ENCODE measurements around the gene ENTPD1.
"Not testable (repeated sequence)": the region's sequence is repeated elsewhere in the genome, so short reads cannot be mapped to it uniquely, and the experiment has no call there.

The ENTPD1 gene

GRCh38 chr10:95793401-95794045 is 37.6 kb downstream of the ENTPD1 start:
- H3K4me3 ChIP-seq (replicated peaks; ENCODE audit: low read depth, low read length), result no peak overlapping the region
- TF ChIP-seq, protein P1, sequence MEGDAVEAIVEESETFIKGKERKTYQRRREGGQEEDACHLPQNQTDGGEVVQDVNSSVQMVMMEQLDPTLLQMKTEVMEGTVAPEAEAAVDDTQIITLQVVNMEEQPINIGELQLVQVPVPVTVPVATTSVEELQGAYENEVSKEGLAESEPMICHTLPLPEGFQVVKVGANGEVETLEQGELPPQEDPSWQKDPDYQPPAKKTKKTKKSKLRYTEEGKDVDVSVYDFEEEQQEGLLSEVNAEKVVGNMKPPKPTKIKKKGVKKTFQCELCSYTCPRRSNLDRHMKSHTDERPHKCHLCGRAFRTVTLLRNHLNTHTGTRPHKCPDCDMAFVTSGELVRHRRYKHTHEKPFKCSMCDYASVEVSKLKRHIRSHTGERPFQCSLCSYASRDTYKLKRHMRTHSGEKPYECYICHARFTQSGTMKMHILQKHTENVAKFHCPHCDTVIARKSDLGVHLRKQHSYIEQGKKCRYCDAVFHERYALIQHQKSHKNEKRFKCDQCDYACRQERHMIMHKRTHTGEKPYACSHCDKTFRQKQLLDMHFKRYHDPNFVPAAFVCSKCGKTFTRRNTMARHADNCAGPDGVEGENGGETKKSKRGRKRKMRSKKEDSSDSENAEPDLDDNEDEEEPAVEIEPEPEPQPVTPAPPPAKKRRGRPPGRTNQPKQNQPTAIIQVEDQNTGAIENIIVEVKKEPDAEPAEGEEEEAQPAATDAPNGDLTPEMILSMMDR (IDR thresholded peaks at IDR 0.05; ENCODE audit: insufficient read depth, low read length, poor library complexity, severe bottlenecking), result no peak
- no peaks in the 10 kb centered on the region for H3K27me3 ChIP-seq (replicated peaks; ENCODE audit: control insufficient read depth, insufficient read depth, low read length)
- no peaks in the 10 kb centered on the region for H3K36me3 ChIP-seq (ENCODE audit: control insufficient read depth, insufficient read depth, low read length)
- no peak for DNase-seq (ENCODE audit: extremely low read depth, insufficient read length)

DNA sequence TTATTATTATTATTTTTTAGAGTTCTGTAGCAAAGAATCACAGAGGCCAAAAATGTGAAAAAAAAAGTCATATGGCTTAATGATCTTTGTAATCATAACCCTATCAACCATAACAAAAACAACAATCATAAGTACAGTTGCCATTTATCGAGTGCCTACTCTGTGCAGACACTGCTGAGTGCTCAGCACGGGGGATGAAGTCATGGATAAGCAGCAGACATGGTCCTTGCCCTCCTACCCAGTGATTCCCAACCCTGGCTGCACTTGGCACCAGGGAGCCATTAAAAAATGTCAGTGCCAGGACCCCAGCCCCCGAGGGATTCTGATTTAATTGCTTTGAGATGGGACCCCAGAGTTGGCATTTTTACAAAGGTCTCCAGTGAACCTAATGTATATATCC is 38.2 kb downstream of the ENTPD1 start:
- H3K27me3 ChIP-seq (replicated peaks; ENCODE audit: control insufficient read depth, insufficient read depth, low read length), result no peaks in the 10 kb centered on the region
- H3K36me3 ChIP-seq (ENCODE audit: control insufficient read depth, insufficient read depth, low read length), result no peaks in the 10 kb centered on the region
- TF ChIP-seq, protein P1 (IDR thresholded peaks at IDR 0.05; ENCODE audit: insufficient read depth, low read length, poor library complexity, severe bottlenecking), result no peak
- DNase-seq (ENCODE audit: extremely low read depth, insufficient read length), result no peak
- H3K4me3 ChIP-seq (replicated peaks; ENCODE audit: low read depth, low read length), result no peak overlapping the region

GRCh38 chr10:95795602-95796001 is 39.6 kb downstream of the ENTPD1 start:
- TF ChIP-seq, protein P1 (IDR thresholded peaks at IDR 0.05; ENCODE audit: insufficient read depth, low read length, poor library complexity, severe bottlenecking), result no peak
- H3K36me3 ChIP-seq (ENCODE audit: control insufficient read depth, insufficient read depth, low read length), result no peaks in the 10 kb centered on the region
- no peaks in the 10 kb centered on the region for H3K27me3 ChIP-seq (replicated peaks; ENCODE audit: control insufficient read depth, insufficient read depth, low read length)
- DNase-seq (ENCODE audit: extremely low read depth, insufficient read length), result no peak
- H3K4me3 ChIP-seq (replicated peaks; ENCODE audit: low read depth, low read length), result no peak overlapping the region

- H3K27me3 ChIP-seq (replicated peaks; ENCODE audit: control insufficient read depth, insufficient read depth, low read length), result no peaks in the 10 kb centered on the region
- TF ChIP-seq, protein P1 (IDR thresholded peaks at IDR 0.05; ENCODE audit: insufficient read depth, low read length, poor library complexity, severe bottlenecking), result no peak
These were observed 40.5 kb downstream of the ENTPD1 start for GRCh38 chr10:95796504-95796903.

GRCh38 chr10:95798096-95798855 is 42.3 kb downstream of the ENTPD1 start:
- no peak for DNase-seq (ENCODE audit: extremely low read depth, insufficient read length)
- no peak overlapping the region for H3K4me3 ChIP-seq (replicated peaks; ENCODE audit: low read depth, low read length)
- H3K27me3 ChIP-seq (replicated peaks; ENCODE audit: control insufficient read depth, insufficient read depth, low read length), result no peaks in the 10 kb centered on the region
- no peaks in the 10 kb centered on the region for H3K36me3 ChIP-seq (ENCODE audit: control insufficient read depth, insufficient read depth, low read length)
- TF ChIP-seq, protein P1 (IDR thresholded peaks at IDR 0.05; ENCODE audit: insufficient read depth, low read length, poor library complexity, severe bottlenecking), result no peak

More at GRCh38 chr10:95796504-95796903, 40.5 kb downstream of the ENTPD1 start:
- no peak for DNase-seq (ENCODE audit: extremely low read depth, insufficient read length)
- Histone ChIP-seq H3K36me3 (ENCODE audit: control insufficient read depth, insufficient read depth, low read length) (no peaks in the 10 kb centered on the region), H3K4me3 (replicated peaks; ENCODE audit: low read depth, low read length) (no peak overlapping the region)

- not testable (repeated sequence) for H3K4me3 ChIP-seq (replicated peaks; ENCODE audit: low read depth, low read length); H3K36me3 ChIP-seq (ENCODE audit: control insufficient read depth, insufficient read depth, low read length); H3K27me3 ChIP-seq (replicated peaks; ENCODE audit: control insufficient read depth, insufficient read depth, low read length); DNase-seq (ENCODE audit: extremely low read depth, insufficient read length)
These were observed 44.3 kb downstream of the ENTPD1 start for GRCh38 chr10:95800286-95800685.

DNA sequence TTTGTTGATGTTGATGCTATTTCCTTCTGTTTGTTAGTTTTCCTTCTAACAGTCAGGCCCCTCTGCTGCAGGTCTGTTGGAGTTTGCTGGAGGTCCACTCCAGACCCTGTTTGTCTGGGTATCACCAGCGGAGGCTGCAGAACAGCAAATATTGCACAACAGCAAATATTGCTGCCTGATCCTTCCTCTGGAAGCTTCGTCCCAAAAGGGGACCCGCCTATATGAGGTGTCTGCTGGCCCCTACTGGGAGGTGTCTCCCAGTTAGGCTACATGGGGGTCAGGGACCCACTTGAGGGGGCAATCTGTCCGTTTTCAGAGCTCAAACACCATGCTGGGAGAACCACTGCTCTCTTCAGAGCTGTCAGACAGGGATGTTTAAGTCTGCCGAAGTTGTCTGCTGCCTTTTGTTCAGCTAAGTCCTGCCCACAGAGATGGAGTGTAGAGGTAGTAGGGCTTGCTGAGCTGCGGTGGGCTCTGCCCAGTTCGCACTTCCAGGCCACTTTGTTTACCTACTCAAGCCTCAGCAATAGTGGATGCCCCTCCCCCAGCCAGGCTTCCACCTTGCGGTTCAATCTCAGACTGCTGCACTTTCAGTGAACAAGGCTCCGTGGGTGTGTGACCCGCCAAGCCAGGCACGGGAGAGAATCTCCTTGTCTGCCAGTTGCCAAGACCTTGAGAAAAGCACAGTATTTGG is 50.9 kb downstream of the ENTPD1 start:
- not testable (repeated sequence) for H3K27me3 ChIP-seq (replicated peaks; ENCODE audit: control insufficient read depth, insufficient read depth, low read length); H3K4me3 ChIP-seq (replicated peaks; ENCODE audit: low read depth, low read length); DNase-seq (ENCODE audit: extremely low read depth, insufficient read length); H3K36me3 ChIP-seq (ENCODE audit: control insufficient read depth, insufficient read depth, low read length)

DNA sequence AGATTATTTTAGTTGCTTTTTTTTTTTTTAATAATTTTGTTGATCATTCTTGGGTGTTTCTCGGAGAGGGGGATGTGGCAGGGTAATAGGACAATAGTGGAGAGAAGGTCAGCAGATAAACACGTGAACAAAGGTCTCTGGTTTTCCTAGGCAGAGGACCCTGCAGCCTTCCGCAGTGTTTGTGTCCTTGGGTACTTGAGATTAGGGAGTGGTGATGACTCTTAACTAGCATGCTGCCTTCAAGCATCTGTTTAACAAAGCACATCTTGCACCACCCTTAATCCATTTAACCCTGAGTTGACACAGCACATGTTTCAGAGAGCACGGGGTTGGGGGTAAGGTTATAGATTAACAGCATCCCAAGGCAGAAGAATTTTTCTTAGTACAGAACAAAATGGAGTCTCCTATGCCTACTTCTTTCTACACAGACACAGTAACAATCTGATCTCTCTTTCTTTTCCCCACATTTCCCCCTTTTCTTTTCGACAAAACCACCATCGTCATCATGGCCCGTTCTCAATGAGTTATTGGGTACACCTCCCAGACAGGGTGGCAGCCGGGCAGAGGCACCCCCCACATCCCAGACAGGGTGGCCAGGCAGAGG is 52.8 kb downstream of the ENTPD1 start:
- H3K36me3 ChIP-seq (ENCODE audit: control insufficient read depth, insufficient read depth, low read length); H3K4me3 ChIP-seq (replicated peaks; ENCODE audit: low read depth, low read length); DNase-seq (ENCODE audit: extremely low read depth, insufficient read length); H3K27me3 ChIP-seq (replicated peaks; ENCODE audit: control insufficient read depth, insufficient read depth, low read length): not testable (repeated sequence)
